HuH-7 (cell line): ENCODE results near the gene URAD.

Experiments used
- DNase-seq: peaks from one replicate; pipeline ENCODE4 v3.0.0; 2011; ENCODE audit warnings: low spot score

URAD gene

DNA sequence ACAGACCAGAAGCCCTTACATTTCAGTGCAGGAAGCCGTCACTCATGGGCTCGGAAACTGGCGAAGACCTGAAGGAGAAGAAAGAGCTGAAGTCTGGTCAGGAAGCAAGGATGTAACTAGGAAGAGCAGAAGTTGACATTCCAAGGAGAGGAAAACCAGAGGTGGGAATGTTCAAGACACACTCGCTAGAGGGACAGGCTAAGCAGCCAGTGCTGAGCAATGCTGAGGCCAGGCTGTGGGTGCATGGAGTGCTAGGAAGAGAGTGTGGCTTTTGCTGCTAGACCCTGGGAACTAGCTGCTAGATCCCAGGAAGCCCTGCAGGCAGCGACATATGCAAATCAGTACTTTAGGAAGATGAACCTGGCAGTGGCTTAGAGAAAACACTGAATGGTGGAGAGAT is 12.1 kb upstream of the URAD start:
- no peak for DNase-seq

DNA sequence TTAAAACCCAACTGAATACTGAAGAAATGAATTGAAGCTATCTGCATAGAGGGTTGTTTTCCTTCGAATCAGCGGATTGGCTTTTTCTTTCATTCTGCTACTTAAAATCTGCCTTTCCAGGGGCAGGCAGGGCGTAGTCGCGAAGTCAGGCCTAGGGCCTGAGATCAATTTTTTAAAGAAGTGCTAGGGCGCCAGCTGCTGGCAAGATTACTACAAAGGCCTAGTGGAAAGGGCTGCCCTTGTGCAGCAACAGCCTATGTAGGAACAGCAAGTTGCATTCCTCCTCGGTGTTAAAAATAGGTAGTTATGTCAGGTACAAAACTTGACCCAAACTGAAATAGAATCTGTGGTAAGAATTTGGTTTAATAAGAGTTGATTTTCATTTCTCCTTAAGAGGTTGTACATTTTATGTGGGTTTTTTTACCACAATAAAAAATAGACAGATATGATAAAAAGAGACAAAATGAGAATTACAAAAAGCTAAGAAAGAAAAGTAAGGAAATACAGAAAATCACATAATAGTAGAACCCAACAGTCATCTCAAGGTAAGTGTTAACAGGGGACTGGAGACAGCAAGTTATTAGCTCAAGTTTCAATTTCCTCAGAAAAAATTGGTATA is 9.5 kb upstream of the URAD start:
- no peak for DNase-seq

DNA sequence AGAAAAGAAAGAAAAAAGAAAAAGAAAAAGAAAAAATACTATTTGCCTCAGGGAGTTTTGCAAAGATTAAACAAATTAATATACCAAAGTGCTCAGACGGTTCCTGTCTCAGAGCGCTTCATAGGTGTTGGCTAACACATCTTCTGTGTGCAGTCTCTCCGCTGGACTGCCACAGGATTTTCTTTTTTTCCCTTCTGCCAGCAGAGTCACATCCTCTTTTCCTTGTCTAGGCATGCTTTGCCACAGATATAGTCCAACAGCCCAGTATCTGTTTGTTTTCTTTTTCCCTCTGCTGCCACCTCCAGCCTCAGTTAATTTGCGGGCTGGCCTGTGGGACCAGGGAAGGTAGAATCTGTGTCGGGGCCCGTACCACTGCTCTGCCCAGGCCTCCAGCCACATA is 3.4 kb upstream of the URAD start:
- no peak for DNase-seq

DNA sequence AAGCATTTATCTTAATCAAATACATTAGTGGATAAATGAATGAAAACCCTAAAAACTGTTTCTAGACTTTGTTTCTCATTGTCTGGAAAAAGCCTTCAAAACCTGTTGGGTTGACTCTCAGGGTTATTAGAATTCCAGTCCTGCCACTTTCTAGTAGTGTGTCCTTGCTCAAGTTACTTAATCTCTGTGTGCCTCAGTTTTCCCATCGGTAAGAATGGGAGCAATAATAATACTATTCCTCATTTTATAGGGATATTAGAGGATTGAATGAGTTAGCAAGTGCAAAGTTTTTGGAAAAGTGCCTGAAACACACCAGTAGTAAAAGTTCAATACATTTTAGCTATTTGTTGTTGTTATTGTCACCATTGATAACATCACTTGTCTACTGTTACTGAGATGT is 2.9 kb downstream of the URAD start:
- no peak for DNase-seq

DNA sequence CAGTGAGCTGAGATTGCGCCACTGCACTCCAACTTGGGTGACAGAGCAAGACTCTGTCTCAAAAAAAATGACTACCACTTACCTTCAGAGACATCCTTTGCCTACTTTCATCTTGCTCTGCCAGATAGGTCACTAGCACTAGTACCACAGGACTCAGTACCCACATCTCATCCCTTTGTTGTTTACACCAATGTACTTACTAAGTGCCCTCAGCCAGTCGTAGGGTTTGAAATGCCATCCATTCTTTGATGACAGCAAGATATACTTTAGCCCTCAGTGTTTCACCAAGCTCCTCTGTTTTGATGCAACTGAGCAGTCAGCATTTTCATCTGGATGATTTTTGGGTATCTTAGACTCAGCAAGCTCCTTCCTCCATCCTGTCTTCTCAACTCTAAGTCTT is 6.1 kb downstream of the URAD start:
- DNase-seq = no peak

DNA sequence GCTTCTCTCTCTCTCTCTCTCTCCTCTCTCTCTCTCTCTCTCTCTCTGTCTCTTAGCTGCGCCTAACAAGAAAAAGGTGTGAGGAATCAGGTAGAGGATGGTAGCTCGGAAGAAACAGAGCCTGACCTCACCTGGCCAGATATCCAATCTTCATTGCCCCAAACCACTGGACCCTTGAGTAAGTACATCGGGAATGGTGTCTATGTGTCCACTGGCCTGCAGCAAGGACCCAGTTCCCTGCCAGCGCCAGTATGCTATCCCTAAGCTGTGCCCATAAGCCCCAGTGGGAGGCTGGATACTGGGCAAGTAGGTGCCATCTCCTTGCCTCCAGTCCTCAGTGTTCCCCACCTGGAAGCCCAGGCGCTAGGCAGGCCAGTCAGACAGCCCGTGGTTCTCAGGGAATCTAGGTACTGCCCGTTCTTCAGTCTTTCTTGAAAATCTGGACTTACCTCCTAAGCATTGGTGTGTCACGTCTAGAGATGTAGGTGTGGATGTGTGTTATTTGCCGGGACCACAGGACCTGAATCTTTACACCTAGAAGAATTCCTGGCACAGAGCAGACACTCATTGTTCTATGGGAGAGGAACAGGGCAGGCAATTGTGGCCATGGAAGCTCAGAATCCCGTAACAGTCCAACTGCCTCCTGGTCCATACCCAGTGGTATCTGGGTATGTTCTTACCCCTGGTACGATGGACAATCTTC is 7.3 kb downstream of the URAD start:
- DNase-seq = no peak

DNA sequence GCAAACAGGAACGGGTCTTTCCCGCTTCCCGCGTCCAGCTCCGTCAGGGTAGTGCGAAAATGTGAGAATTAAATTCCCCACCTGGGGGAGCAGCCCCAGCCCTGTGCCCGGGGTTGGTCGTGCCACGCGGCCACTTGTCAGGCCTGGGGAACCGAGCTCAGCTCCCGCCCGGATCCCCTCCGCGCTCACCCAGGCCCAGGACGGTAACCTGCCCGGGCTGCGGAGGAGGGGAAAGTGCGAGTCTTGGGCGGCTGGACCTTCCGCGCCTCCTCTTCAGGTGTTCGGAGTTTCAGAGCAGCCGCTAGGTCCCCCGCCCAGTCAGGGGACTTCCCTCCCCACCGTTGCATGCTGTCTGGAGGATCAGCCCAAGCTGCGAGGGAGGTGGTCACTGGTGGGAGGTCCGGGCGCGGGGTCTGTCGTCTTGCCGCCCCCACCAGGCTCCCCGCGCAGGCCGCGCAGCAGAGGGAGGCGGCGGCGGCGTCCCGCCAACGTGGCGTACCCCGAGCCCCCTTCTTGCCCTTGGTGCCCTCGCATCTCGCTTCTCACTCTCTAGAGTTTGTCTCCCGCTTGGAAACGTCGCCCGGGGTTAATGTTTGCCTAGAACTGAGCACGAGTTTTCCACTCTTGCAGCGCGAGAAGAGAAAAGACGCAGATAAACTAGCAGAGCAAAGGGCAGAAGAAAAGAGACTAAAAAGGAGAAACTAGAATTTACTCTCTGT is 8.1 kb downstream of the URAD start:
- DNase-seq = no peak

DNA sequence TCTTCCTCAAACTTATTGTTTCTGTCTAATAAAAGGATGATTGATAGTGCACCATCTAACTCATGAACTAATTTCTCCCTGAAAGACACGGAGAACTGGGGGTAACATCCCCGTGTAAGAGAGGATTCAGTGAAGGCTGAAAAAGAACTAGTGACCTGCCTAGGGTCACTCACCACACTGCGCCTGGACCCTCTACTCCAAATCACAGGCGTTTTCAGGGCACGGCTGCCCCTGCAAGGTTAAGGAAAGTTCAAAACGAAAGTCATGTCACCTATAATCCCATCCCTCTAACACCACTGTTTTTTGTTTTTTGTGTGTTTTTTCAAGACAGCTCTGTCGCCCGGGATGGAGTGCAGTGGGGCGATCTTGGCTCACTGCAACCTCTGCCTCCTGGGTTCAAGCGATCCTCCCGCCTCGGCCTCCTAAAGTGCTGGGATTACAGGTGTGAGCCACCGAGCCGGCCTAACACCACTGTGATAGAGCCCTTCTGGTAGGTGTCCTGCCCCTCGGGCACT is 8.7 kb downstream of the URAD start:
- DNase-seq = no peak

DNA sequence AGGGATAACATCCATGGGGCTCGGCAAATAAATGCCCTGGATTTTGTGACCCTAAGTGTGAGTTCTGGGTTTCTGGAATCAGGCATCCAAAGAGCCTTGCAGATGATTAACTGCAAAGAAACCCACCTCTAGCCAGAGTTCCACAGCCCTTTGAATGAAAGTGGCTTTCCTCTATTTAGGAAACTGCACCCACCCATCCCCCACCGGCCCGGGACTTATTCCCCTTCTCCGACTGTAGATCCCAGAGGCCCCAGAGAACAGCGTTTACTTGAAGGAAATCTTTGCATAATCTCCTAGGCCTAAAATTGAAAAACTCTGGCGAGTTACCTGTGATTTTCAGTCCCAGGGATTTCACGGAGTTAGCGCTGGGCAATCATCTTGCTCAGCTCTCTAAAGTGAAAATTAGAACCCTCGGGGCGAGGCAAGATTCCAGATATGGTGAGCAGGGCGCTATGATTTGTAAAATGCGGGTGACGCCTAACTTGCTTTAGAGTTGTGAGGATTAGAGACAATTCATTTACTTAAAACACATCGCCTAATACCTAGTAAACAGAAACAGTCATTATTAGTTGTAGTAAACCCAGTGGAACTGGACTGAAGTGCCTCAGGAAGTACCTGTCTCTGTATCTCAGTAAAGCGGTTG is 9.4 kb downstream of the URAD start:
- DNase-seq = no peak

DNA sequence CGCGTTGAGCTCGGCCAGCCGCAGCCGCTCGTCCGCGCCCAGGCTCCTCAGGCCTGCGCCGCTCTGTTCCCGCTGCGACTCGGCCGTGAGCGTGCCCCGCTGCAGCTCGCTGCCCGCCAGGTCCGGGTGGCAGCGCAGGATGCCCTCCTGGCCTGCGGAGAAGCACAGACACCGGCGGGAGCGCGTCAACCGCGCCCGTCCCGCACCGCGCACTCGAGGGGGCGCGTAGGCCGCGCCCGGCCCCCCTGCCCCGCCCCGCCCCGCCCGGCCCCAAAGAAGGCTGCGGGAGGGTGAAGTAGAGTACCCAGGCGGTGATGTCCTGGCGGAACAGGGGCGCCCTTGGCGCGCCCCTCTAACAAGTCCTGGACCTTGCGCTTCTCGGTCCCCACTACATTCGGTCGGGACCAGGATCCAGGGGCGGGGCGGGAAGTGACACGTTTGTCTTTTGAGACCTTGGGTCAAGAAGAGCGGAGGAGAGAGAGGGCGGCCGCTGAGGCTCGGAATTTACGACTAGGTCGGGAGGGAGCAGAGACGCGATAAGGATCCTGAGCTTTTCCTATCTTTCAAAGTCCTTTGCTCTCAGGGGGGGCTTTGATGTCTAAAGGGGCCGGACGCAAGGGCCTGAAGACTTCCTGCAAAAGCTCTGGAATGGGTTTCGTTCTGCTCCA is 10.1 kb downstream of the URAD start:
- DNase-seq = no peak

DNA sequence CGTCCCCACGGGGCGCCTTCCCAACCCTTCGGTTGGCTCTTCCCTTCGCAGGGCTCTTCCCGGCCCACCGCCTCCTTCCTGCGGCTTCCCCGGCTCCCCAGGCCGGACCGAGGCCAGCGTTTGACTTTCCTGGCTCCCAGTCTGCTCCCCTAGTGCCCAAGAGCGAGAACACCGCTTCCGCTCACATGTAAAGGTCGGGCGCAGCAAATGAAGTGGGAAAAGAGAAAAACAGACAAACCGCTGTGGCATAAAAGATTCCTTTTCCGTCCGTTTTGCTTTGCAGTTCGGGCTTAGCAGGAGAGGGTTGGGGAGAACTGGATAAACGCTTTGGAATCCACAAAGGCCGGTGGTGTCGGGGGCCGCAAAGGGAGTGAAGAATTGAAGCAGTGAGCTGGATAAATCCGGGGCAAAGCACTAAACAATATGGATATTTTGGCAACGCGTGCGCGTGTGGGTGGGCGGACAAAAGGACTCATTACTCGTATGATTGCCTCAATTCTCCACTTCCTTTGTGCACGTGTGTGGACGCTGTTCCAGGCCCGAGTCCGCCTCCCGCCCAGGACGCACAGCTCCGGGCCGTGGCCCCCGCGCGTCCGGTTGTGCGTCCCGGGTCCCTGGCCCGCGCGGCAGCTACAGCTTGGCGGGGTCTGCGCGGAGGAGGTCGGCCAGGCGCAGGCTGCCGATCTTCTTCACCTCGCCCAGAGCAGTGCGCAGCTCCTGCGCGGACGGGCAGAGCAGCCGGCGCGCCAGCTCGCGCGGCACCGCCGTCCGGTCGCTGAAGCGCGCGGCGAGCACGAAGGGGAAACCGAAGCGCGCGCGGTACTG is 10.8 kb downstream of the URAD start:
- no peak for DNase-seq

DNA sequence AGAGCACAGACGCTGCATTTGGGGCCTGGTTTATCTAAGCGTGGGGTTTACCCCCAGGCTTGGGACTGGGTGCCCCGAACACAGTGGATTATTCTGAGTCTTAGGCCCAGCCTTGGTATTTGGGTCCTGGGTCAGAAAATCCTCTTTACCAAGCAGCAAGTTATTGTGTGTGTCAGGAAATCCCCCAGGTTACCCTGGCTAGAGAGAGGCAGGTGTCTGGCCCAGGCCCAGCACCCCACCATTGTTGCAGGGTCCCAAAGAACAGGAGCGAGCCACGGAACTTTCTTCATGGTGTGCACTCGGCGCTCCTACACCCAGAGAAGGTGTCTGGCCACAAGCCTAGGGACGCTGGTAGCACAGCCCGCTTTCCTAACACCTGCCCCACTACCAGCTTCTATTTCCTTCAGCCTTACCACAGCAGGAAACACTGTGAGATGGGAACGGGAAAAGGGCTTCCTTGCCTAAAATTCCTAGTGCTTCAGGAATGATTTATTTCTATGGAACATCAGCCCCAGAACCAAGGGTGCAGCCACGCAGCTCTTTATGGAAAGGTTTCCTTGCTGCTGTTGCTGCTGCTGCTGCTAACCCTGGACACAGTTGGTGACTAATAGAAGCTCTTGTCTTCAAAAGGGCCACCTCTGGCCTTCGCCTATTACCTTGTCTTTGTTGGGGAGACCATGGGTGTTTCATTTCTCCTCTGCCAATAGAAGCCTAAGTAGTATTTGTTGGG is 12.0 kb downstream of the URAD start:
- no peak for DNase-seq

DNA sequence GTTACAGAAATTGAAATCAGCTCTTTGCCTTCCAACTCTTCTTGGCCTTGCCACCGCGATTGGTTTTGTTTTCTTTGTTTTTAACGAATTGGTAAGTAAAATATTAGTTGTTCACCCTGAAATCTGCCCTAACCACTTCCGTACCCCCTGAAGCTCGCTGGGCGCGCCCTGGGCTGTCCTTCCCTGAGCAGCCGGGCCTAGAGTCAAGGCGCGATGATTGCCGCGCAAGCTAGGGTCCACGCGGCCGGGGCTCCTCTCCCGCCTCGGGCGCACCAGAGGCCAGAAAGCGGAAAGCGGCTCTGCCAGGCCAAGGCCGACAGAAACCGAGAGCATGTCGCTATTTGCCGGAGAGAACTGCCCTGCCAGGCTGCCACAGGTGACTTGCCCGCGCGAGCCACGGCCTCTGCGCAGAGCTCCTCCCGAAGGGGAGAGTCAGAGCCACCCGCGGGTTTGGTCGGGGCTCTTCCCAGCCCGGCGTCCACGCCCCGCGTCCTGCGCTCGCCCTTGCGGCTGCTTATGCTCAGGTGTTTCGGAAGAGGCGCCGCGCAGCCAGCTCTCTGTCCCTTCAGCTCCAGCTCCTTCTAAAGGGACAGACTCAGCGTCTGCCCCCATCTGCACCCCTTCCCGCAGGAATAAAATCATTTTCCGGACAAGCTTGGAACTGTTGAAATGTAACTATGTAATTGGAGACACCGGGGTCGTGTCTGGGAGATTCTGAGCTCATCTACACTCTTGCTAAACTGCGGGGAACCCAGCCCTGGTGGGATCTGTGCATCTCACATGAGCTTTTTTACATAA is 12.7 kb downstream of the URAD start:
- no peak for DNase-seq

DNA sequence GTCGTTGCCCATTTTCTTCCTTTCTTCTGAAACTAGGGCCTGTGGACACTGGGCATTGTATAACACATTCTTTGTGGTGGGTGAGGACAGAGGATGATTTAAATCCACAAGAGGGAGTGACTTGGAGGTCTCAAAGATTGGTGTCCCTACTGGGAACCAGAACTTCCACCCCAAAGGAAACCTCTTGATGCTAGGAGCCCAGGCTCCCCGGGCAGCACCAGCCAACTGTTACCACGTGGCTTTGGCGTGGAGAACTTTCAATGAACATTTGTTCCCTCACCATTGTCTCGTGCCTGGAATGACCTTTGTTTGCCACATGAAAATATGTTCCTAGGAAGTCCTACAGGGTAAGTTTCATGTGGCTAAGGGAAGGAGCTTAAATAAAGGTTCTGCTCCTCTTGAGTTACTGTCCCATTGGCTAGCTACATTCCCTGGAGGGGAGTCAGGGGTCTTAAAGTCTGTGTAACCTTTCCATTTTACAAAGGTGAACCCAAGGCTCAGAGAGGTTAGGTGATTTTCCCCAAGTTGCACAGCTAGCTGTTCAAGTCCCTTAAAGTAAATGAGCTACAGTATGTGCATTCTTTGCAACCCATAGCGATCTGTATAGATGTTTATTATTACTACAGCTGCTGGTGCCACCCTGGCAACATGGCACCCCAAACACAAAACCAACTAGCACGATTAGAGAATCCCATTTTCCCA is 14.4 kb downstream of the URAD start:
- no peak for DNase-seq

DNA sequence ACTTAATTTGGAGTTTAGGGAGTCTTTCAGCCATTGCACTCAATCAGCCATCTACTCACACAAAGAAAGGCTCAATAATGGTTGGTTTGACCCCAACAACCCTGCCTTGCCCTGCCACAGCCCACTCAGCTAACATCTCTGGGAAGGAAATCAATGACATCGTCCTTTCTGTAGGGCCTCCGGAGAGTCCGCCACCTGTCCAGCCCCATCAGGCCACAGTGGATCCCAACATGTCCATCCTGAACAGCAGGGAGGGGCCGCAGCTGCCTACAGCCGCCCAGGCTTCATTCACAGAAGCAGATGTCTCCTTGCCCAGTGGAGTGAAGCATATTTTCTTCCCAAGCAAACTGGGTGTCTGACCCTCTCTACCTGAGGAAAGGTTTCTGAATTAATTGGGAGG is 15.2 kb downstream of the URAD start:
- DNase-seq = no peak

DNA sequence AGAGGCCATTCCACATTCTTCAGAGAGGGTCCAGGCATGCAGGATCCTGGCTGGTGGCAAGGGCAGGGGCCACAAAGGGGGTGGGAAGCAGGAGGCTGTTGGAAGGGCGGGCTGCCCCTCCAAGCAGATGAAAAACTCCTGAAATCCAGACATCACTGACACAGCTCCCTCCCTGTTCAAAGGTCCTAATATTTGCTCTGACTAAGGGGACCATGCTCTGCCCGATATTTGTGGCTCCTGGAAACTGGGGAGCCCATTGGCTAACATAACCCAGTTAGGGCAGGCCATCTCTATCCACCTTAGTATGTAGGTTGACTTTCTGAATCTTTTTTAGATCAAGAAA is 16.0 kb downstream of the URAD start:
- no peak for DNase-seq

DNA sequence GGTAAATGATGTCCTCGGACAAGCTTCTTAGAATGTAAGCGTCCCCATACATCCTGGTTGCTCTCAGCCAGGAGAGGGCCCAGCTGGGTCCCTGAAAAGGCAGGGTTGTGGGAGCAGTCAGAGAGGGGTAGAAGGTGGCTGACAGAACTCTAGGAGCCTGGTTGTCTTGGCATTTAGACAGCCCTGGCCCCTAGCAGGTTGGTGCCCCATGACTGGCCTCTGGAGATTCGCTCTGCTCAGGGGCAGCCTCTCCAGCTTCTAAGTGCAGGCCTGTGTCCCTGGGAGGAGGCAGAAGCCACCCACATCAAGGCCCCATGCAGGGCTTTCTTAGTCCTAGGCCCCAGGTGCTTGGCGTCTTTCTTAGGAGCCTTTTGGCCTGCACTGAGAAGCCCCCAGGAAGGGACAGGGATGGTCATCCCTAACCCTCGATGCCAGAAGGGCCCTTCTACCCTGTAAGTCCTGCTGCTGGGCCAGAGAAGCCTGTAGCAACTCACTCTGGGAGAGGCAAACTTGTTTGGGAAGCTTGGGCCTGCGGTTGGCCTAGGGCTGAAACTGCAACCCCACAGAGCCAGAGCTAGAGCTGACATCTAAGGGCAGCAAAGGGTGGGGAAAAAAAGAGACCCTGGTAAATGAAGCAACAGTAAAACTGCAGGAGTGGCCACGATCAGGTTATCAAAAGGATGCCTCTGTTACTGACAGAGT is 16.6 kb downstream of the URAD start:
- no peak for DNase-seq

DNA sequence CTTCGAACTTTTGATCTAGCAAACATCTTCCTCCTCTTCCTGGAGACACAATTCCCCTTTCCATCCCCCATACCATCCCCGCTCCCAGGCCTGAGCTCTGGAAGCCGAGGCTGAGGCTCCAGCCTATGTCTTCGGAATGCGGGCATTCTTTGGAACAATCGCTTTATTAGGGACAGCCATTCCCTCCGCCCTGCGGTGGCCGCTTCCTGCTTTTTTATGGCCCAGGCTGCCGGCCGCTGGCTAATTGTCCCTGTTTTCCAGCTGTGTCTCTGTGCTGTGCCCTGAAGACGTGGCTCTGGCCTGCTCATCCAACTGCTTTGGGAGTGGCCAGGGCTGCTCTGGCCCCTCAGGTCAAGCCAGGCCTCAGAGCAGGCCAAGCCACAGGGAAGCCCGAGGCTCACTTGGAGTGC is 17.3 kb downstream of the URAD start:
- no peak for DNase-seq
